HG03135 (cell line): ENCODE measurements around the gene LCK.

Experiments
- ATAC-seq: cut with Tn5 transposase; IDR thresholded peaks from one replicate; pipeline ENCODE4 v1.9.1; 2021; ENCODE audit warnings: mild to moderate bottlenecking, moderate library complexity; ENCODE audit not compliant: unreplicated experiment

The LCK gene

DNA sequence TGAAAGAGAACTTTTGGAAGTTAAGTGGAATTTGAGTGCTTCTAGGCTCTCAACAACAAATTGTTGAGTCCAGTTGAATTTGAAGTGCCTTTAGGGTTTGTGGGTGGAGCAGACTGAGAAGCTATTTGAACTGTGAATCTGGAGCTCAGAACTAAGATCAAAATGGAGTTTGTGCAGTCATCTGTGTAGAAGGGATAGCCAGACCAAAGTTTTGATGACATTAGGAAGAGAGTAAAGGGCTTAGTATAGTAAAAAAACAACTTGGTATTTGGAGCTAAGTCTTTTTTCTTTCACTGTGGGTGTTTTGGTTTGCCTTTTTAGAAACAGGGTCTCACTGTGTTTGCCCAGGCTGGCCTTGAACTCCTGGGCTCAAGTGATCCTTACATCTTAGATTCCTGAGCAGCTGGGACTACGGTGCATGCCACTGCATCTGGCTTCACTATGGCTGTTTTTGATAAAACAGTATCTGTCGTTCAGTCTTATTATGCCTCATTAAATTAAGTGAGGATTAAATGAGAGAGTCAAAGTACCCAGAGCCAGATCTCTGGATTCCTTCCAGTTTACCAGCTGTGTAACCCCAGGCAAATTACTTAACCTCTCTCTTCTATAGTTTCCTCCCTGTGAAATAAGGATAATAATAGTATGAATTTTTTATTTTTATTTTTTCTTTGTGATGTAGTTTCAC lies 60.8 kb downstream of the LCK start:
- ATAC-seq, result no peak

DNA sequence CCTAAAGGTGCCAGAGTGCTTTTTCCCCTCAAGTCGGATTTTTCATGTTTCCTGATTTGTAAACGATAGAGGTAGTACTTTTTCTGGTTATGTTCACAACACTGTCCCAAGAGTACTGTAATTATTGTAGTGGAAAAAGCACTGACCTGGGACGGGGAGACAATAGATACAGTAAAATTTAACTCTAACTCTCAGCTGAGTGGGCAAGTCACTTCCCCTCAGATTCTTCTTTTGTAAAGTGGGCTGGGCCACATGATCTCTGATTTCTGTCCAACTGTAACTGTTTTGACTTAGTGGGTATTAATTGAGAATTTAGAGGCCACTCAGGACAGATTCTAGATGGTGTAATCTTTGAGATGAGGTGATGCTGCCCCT lies 65.8 kb downstream of the LCK start:
- ATAC-seq, result no peak

DNA sequence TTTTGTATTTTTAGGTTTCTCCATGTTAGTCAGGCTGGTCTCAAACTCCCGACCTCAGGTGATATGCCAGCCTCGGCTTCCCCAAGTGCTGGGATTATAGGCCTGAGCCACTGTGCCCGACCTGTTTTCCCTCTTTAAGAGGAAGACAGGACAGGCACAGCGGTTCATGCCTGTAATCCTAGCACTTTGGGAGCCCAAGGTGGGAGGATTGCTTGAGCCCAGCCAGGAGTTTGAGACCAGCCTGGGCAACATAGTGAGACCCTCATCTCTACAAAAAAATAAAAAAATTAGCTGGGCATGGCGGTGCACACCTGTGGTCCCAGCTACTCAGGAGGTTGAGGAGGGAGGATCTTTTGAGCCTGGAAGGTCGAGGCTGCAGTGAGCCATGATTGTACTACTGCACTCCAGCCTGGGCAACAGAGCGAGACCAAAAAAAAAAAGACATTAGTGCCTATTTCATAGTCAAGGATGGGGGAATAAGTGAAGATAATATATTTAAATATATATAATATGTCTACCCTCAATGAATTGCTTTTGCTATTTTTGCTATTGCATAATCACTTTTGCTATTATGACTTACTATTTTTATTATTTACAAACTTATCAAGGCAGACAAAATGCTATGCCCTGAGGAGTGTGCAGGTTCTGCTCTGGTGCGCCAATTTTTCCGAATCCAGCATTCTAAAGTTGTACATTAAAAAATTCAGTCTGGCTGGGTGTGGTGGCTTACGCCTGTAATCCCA lies 67.2 kb downstream of the LCK start:
- ATAC-seq, result no peak

DNA sequence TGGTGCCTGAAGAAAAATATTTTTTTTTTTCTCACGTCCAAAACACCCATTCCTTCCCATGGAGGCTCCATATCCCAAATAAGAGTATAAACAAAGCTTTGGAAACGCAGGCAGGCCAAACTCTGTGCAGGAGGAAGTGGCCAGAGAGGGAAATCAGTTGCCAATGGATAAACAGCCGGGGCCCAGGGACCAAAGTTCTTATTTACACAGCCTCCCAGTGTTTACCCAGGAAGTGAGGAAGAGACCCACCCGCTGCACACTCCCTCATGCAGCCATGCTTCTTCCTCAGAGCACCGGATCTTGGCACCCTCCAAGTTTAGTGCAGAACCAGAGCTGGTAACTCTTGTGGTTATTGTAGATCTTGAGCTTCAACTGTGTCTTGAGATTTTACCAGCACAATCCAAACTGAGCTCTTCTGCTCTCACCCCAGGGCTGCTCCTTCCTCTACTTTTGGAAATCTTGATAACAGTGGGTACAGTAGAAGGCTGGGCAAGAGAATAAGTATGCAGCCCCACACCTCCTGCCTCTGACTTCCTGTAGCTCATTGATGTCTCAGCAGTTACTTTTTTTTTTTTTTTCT lies 70.7 kb downstream of the LCK start:
- no peak for ATAC-seq

DNA sequence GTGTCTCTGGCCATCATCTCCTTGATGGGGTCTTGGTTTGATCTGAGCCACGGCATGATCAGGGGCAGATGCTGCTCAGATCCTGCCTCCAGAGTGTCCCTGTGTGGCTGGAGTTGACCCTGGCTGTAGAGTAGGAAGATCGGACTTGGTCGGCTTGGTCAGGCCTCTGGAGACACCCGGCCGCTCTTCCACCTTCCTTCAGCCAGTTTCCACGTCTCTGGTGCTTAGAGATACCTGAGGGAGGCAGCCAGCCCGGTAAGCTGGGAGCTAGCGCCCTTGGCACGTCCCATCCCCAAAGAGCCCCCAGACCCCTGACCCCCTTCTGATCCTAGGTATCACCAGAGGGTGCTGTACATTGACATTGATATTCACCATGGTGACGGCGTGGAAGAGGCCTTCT lies 76.1 kb downstream of the LCK start:
- ATAC-seq, result no peak

DNA sequence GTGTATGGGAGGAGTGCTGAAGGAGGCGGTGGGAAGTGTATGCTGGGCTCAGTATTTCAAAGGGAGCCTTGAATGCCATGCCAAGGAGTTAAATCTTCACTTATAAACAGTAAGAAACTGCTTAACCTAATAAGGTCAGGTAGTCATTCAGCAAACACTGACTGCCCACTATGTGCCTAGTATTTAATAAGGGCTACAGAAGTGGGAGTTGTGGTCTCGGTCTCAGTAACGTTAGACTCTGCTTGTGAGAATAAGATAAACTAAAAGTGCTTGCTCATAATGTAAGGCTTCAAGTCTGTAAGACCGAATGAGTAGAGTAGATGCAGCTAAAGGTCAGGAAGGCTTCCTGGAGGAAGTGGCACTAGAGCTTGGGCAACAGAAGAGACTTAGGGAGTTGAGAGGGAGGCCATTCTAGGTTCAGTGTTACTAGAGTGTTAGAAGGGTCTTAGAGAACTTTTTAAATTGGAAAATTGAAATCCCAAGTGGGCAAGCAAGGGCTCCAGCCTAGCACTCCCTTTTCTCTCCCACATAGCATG lies 78.9 kb downstream of the LCK start:
- no peak for ATAC-seq

DNA sequence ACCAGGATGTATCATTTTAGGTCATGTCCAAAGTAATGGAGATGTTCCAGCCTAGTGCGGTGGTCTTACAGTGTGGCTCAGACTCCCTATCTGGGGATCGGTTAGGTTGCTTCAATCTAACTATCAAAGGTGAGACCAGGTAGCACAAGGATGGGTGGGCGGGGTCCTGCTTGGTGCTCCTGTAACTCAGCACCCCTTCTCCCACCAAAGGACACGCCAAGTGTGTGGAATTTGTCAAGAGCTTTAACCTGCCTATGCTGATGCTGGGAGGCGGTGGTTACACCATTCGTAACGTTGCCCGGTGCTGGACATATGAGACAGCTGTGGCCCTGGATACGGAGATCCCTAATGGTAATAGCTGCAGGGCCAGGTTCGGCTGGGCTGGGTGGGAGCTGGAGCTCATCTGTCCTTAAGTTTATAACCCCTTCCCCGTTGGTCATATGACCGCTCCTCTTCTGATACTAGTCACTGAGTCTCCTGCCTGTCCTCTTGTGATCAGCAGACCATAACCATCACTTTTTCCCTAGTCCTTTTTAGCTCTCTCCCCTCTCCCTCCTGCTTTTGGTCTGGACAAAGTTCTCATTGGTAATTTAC lies 79.6 kb downstream of the LCK start:
- ATAC-seq, result no peak

DNA sequence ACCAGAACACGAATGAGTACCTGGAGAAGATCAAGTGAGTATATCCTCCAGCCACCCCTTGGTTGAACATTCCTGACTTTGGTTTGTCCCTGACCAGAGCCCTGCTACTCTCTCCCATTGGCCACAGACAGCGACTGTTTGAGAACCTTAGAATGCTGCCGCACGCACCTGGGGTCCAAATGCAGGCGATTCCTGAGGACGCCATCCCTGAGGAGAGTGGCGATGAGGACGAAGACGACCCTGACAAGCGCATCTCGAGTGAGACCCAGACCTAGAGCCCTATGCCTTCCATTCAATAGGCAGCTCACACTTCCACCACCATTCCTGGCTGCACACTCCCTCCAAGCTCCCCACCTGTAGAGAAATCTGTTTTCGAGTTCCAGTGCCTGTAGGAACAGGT lies 80.5 kb downstream of the LCK start:
- no peak for ATAC-seq

DNA sequence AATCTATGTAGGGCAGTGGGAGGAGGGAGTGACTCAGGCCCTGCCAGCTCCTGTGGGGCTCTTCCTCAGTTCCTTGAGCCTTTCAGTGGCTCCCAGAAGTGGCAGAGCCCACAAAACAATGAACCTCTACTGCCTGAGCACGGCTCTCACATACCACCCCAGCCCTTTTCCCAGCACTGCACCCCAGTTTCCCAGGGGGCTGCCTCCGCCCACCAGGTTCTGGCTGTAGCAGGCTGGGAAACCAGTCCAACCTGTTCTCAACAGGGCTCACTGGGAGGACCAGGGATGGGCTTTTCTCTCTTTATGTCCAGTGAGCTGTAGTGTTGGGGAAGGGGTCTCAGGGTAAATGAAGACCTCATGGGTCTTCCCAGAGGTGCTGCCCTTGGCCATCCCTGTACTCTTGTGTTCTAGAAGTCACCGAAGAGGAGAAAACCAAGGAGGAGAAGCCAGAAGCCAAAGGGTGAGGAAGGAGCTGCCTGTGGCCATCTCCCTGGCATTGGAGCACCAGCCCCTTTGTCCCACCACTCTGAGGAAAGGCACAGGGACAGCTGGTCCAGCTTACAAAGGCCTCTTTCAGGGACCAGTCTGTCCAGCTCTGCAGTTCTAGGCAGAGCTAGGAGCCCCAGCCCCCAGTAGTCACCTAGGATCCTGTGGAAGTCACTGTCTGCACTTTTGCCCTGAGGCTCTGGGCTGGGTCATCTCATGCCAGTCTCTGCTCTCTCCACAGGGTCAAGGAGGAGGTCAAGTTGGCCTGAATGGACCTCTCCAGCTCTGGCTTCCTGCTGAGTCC lies 81.4 kb downstream of the LCK start:
- ATAC-seq, result no peak

DNA sequence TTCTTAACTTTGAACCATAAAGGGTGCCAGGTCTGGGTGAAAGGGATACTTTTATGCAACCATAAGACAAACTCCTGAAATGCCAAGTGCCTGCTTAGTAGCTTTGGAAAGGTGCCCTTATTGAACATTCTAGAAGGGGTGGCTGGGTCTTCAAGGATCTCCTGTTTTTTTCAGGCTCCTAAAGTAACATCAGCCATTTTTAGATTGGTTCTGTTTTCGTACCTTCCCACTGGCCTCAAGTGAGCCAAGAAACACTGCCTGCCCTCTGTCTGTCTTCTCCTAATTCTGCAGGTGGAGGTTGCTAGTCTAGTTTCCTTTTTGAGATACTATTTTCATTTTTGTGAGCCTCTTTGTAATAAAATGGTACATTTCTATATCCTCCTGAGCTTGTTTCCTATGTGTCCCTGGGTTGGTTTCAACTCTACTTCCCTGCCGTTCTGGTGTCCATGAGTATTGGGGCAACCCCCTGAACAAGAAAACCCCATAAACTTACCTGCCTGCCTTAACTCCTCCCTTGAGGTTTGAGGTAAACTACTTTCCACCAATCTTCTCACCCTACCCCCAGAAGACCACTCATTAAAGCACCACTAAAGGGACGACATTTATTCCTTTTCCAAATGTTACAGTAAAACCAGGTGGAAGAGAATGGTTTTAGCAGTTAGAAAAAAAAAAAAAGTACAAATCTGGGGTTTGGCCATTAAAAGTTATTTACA lies 82.3 kb downstream of the LCK start:
- ATAC-seq, result no peak

DNA sequence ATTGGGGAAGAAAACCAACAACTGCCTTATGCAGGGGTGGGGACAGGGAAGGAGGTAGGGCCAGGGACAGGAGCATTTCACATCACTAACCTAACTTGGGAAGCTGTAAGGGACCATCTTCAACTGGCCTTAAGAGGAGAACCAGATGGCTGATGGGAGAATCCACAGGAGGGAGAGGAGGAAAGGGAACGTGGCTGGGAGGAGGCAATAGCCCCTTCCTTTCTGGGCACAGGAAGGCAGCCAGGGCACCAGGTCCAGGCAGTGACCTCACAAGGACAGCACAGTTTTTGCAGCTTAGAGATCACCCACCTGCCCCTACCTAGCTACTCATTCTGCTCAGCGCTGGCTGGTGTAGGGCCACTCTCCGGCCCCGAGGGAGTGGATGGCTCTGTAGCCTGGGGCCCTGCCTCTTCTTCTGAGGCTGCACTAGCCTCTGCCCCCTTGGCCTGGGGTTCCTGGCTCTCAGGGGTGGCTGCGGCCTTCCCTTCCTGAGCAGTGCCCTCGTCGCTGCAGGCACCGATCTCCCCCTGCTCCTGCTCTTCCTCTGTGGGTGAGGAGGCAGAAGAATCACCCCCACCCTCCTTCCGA lies 83.3 kb downstream of the LCK start:
- no peak for ATAC-seq

DNA sequence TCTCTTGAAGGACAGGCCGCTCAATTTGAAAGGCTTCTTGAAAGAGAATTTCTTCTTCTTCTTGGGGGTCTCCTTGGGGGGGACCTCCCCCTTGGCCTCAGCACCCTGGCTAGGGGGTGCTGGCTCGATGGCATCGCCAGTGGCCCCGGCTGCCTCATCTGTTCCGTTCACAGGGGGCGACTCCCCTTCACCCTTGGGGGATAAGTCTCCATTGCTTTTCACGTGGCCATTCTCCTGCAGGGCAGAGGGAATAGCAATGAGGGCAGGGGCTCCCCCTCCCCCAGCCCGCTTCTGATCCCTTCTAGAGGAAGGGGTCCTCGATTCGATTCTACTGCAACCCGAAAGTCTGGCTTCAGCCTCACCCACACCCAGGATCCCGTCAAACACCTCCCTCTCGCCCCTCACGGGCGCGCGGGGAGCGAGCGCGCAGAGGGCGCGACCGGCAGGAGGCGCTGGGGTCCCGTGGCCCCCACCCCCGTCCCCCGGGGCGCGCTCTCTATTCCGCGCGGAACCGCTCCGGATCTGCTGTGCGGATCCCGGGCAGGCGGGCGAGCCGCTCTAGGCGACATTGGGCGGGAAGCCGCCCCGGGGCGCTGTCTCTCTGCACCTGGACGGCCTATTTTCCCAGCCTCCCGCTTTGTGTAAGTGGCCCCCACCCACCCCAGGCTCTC lies 83.9 kb downstream of the LCK start:
- ATAC-seq, result no peak

DNA sequence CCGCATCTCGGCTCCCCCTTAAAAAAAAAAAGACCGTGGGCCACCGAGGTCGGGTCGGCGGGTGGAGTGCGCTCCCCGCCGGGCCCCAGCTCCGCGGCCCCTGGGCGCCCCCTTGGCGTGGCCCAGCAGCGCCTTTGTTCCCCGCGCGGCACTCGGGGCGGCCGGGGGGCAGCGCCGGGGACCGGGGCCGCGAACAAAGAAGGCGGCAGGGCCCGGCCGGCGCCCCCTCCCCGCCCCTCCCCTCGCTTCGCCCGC lies 84.4 kb downstream of the LCK start:
- ATAC-seq, result no peak
